Endothelial cell of umbilical vein (primary cell): Measurements from ENCODE around the gene CD37. TPM values are rescaled to one million over a fixed set of nuclear protein-coding genes. Genes with fewer than 3 reads are reported as not detected.

Experiments used
- BruUV-seq: library from RNA; stranded (reverse); fragments of 400-500 nt; replicated peaks from 2 replicates; lab custom pipeline; 2021; lab: Mats Ljungman, UMichigan
- CTCF ChIA-PET: fragments of 300-600, 350-600 bp; sonication (Branson Sonifier 250); formaldehyde crosslinking; loops from one replicate; lab custom pipeline; 2021; ENCODE audit warnings: antibody characterized with exemption, inconsistent platforms; lab: Charles Lee
- POLR2A ChIA-PET: fragments of 300-600, 350-600 bp; sonication (Branson Sonifier 250); formaldehyde crosslinking; loops from one replicate; lab custom pipeline; 2021; ENCODE audit warnings: antibody characterized with exemption, inconsistent platforms; lab: Charles Lee
- DNase-seq: peaks from one replicate; pipeline ENCODE4 v3.0.0-alpha.2; 2011; ENCODE audit warnings: low read depth, low spot score
- FAIRE-seq: peaks from 2 replicates; lab custom pipeline; 2011; peaks lifted over from hg19 to GRCh38; lab: Jason Lieb, UNC
- H2AFZ ChIP-seq: 2 replicates; pipeline ENCODE4 v1.6.0; 2012; ENCODE audit warnings: low read depth, low read length, control low read depth, inconsistent platforms
- H3K27ac ChIP-seq: 2 replicates; pipeline ENCODE4 v1.5.1; 2011; ENCODE audit warnings: low read depth, mild to moderate bottlenecking, control low read depth, low read length, moderate library complexity; ENCODE audit not compliant: insufficient read depth
- H3K27me3 ChIP-seq, 2 experiments: 2 replicates each; pipeline versions ENCODE4 v1.6.0 to v1.6.1; 2011; ENCODE audit warnings: low read length in 2 of 2, mixed read lengths in 1 of 2; ENCODE audit not compliant: control insufficient read depth in 2 of 2, insufficient read depth in 2 of 2
- H3K36me3 ChIP-seq, 2 experiments: 2 replicates in 1 of 2; 3 replicates in 1 of 2; pipeline ENCODE4 v1.5.1; 2011; ENCODE audit warnings: low read length in 2 of 2, mild to moderate bottlenecking in 1 of 2, moderate library complexity in 1 of 2; ENCODE audit not compliant: control insufficient read depth in 2 of 2, insufficient read depth in 2 of 2; ENCODE audit errors: extremely low read depth in 1 of 2
- H3K4me1 ChIP-seq: 3 replicates; pipeline ENCODE4 v1.5.1; 2011; ENCODE audit warnings: mild to moderate bottlenecking, low read length; ENCODE audit not compliant: control insufficient read depth, insufficient read depth; ENCODE audit errors: extremely low read depth
- H3K4me2 ChIP-seq: 2 replicates; pipeline ENCODE4 v1.6.1; 2011; ENCODE audit warnings: low read length, control low read depth, mixed read lengths; ENCODE audit not compliant: insufficient read depth
- H3K4me3 ChIP-seq, 3 experiments: fragments of 200-600 bp in 1 of 3; sonication (generic), shearing (Covaris generic) in 1 of 3; replicated peaks in 1 of 3; 2 replicates each; pipeline ENCODE4 v1.5.1; 2011 to 2016; ENCODE audit warnings: control low read depth in 3 of 3, low read length in 3 of 3, mild to moderate bottlenecking in 2 of 3, inconsistent platforms in 1 of 3, low read depth in 1 of 3, moderate library complexity in 1 of 3; ENCODE audit not compliant: insufficient read depth in 1 of 3
- H3K79me2 ChIP-seq: 2 replicates; pipeline ENCODE4 v1.6.0; 2012; ENCODE audit warnings: low read length, inconsistent platforms; ENCODE audit not compliant: control insufficient read depth, insufficient read depth
- H3K9ac ChIP-seq: replicated peaks from 2 replicates; pipeline ENCODE3; 2011; ENCODE audit warnings: low read length, control low read depth; ENCODE audit not compliant: insufficient read depth; ENCODE audit errors: extremely low read depth
- H3K9me1 ChIP-seq: replicated peaks from 3 replicates; pipeline ENCODE4 v1.6.0; 2011; ENCODE audit warnings: mild to moderate bottlenecking, low read length; ENCODE audit not compliant: control insufficient read depth, insufficient read depth; ENCODE audit errors: extremely low read depth
- H3K9me3 ChIP-seq: replicated peaks from 2 replicates; pipeline ENCODE4 v1.5.1; 2012; ENCODE audit warnings: low read length, inconsistent platforms; ENCODE audit not compliant: control insufficient read depth, insufficient read depth
- H4K20me1 ChIP-seq: replicated peaks from 2 replicates; pipeline ENCODE3; 2011; ENCODE audit warnings: mild to moderate bottlenecking, low read length; ENCODE audit not compliant: control insufficient read depth, insufficient read depth; ENCODE audit errors: extremely low read depth
- EZH2 ChIP-seq: IDR thresholded peaks from 2 replicates; pipeline ENCODE4 v1.6.1; 2012; ENCODE audit warnings: borderline replicate concordance, low read depth, mild to moderate bottlenecking, moderate library complexity, low read length, inconsistent platforms; ENCODE audit not compliant: severe bottlenecking
- FOS ChIP-seq: IDR thresholded peaks from 2 replicates; pipeline ENCODE4 v1.6.1; 2011; ENCODE audit warnings: mild to moderate bottlenecking, low read length, moderate library complexity, borderline replicate concordance; ENCODE audit not compliant: insufficient read depth
- GATA2 ChIP-seq: IDR thresholded peaks from 2 replicates; pipeline ENCODE4 v1.7.0; 2011; ENCODE audit warnings: low read depth, mild to moderate bottlenecking, moderate library complexity, mixed read lengths, low read length; ENCODE audit not compliant: insufficient read length, insufficient read depth
- JUN ChIP-seq: IDR thresholded peaks from 2 replicates; pipeline ENCODE4 v1.6.1; 2011; ENCODE audit warnings: borderline replicate concordance, low read depth; ENCODE audit not compliant: insufficient read length, insufficient read depth
- MYC ChIP-seq: IDR thresholded peaks from one replicate; pipeline ENCODE4 v1.6.1; 2011; ENCODE audit warnings: mild to moderate bottlenecking, low read depth, low read length
- POLR2A ChIP-seq: IDR thresholded peaks from 2 replicates; pipeline ENCODE4 v1.6.1; 2012; ENCODE audit warnings: low read depth, mild to moderate bottlenecking, control low read depth, low read length
- POLR2AphosphoS5 ChIP-seq: IDR thresholded peaks from 2 replicates; pipeline ENCODE4 v1.6.1; 2012; ENCODE audit warnings: low read depth, mild to moderate bottlenecking, control low read depth, low read length, moderate library complexity; ENCODE audit not compliant: insufficient read depth
- dilution Hi-C: fragments of 300-500 bp; cut with MboI; formaldehyde crosslinking; loops from one replicate; pipeline ENCODE4 v1.15.0; 2019; ENCODE audit warnings: low sequenced_read_pairs; ENCODE audit not compliant: extremely low pct_ligation_motif_present
- intact Hi-C: fragments of 100-400 bp; cut with micrococcal nuclease; formaldehyde crosslinking; loops from one replicate; pipeline ENCODE4 v1.10.0; 2022
- polyA plus RNA-seq, 4 experiments: library from polyadenylated mRNA; depleted of rRNA in 3 of 4; stranded (reverse) in 3 of 4; unstranded in 1 of 4; fragments of >200 nt; gene quantifications; 2 replicates each; pipeline versions ENCODE4 v1.2.1 to v1.2.3, GENCODE V29; 2011 to 2012; ENCODE audit warnings: missing spikeins in 1 of 4
- total RNA-seq: library from RNA; stranded (reverse); gene quantifications from 2 replicates; pipeline ENCODE4 v1.2.3, GENCODE V29; 2021
- TF ChIP-seq, protein P1 (sequence below): IDR thresholded peaks from 2 replicates; pipeline ENCODE4 v1.6.1; 2011; ENCODE audit not compliant: insufficient read depth, insufficient read length
- TF ChIP-seq, protein P2 (sequence below), 2 donors: IDR thresholded peaks; 1 replicate in 1 of 2; 2 replicates in 1 of 2; pipeline ENCODE4 v1.5.1; 2011; ENCODE audit warnings: low read length in 2 of 2, mild to moderate bottlenecking in 2 of 2, moderate library complexity in 2 of 2, control low read depth in 1 of 2, inconsistent platforms in 1 of 2, low read depth in 1 of 2; ENCODE audit not compliant: insufficient read depth in 1 of 2; ENCODE audit errors: extremely low read depth in 1 of 2

The CD37 gene
- total and polyA plus RNA-seq, 2 donors (not counting 3 experiments of a cell fraction or from before 2014, with no cell fraction given), result not detected

DNA sequence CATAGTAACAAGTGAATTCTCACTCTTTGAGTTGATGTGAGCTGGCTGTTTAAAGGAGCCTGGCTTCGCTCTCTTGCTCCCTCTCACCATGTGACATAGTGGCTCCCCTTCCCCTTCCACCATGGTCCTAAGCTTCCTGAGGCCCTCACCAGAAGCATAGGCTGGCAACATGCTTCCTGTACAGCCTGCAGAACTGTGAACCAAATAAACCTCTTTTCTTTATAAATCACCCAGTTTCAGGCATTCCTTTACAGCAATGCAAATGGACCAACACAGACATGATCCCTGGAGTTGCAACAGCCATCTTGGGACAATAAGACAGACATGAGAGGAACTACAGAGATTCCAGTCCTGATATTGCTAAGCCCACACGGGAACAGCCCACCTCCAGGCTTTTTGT is 14.4 kb downstream of the CD37 start:
- no peak overlapping the region for H3K9ac ChIP-seq
- no peak for DNase-seq
- H2AFZ ChIP-seq, result no peak overlapping the region
- H3K36me3 ChIP-seq, result peaks cover 35 to 58% of the 10 kb centered on the region in 2 experiments
- ChIA-PET POLR2A (interaction anchor here (0.8 kb wide), 1 partner anchor 13 kb away, joined by 3 read pairs; no protein-coding TSS in a partner anchor), CTCF (no interaction called here)
- H3K4me3 ChIP-seq, result no peak overlapping the region
- no TSS peak for BruUV-seq
- intact Hi-C loops, result no loop called here
- H3K9me1 ChIP-seq, result no peaks in the 10 kb centered on the region
- H3K27ac ChIP-seq, result no peak overlapping the region
- no peaks in the 10 kb centered on the region for H4K20me1 ChIP-seq
- FAIRE-seq, result no peak
- H3K79me2 ChIP-seq, result no peaks in the 10 kb centered on the region
- dilution Hi-C loops, result no loop called here
- TF ChIP-seq, protein P1, sequence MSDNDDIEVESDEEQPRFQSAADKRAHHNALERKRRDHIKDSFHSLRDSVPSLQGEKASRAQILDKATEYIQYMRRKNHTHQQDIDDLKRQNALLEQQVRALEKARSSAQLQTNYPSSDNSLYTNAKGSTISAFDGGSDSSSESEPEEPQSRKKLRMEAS, result no peak
- TF ChIP-seq EZH2 (no peak), POLR2A (no peak), FOS (no peak), JUN (no peak), GATA2 (no peak), MYC (no peak), POLR2AphosphoS5 (no peak)
- TF ChIP-seq, protein P2, sequence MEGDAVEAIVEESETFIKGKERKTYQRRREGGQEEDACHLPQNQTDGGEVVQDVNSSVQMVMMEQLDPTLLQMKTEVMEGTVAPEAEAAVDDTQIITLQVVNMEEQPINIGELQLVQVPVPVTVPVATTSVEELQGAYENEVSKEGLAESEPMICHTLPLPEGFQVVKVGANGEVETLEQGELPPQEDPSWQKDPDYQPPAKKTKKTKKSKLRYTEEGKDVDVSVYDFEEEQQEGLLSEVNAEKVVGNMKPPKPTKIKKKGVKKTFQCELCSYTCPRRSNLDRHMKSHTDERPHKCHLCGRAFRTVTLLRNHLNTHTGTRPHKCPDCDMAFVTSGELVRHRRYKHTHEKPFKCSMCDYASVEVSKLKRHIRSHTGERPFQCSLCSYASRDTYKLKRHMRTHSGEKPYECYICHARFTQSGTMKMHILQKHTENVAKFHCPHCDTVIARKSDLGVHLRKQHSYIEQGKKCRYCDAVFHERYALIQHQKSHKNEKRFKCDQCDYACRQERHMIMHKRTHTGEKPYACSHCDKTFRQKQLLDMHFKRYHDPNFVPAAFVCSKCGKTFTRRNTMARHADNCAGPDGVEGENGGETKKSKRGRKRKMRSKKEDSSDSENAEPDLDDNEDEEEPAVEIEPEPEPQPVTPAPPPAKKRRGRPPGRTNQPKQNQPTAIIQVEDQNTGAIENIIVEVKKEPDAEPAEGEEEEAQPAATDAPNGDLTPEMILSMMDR (IDR thresholded peaks at IDR 0.05; ENCODE audit: extremely low read depth in 1 of 2, insufficient read depth in 1 of 2, low read depth in 1 of 2, low read length in 2 of 2), result no peak
- H3K27me3 ChIP-seq, result no peaks in the 10 kb centered on the region
- H3K4me2 ChIP-seq, result no peak overlapping the region
- no peaks in the 10 kb centered on the region for H3K9me3 ChIP-seq
- H3K4me1 ChIP-seq, result no peaks in the 10 kb centered on the region
